GM12873 (cell line): ENCODE measurements around the gene CTTNBP2.

Source experiments
- CTCF ChIP-seq: IDR thresholded peaks from 2 replicates; pipeline ENCODE4 v1.5.1; 2012; ENCODE audit warnings: low read depth, mild to moderate bottlenecking, moderate library complexity, low read length, control low read depth; ENCODE audit not compliant: insufficient read depth; ENCODE audit errors: missing control alignments

CTTNBP2 gene

DNA sequence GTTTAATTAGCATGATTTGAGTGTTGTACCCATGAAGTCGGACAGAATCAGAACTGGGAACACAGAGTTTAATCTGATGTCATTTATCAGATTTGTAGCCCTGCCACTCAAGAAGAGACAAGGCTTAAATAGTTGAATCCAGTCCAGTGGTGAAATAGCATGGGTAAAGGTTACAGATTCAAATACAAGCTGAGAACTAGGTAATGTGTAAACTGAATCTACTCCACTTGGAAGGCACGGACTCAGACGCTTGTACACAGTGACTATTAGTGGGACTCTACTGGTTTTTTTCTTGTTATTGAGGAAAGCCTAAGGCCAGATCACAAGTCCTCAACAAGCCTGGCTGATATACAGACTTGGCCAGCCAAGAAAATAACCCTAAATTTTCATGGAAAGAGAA, 142.9 kb downstream of the CTTNBP2 start:
- TF ChIP-seq CTCF = no peak

DNA sequence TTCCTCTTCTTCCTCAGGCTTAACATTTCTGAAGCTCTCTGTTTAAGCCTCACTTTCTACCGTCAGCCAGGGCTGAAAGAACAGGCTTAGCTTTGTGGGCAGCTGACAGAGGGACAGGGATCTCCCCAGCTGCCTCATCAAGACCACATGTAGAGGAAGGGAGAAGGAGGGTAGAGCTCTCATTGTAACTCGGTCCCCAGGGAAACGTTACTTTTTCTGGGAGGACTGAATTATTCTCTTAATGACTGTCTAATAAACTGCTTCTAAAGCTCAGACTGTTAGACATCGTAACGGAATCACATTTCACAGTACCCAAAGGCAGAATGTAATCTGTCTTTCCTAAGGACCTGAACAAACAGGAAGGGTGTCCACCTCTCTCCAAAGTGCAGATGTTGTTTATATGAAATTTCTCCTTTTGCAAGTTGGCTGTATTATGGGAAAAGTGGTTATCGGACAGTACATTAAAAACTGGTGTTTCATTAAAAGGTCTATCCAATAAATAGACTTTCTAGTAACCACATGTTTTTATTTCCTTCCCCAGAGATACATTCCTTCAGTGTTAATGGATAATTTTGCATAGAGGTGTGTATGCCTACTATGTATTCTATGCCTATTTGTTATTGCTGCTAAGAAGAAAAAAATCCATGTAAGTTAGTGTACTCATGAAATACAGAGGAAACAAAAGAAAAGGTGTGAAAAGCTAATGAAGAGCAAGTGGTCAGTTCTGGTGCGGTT, 144.2 kb downstream of the CTTNBP2 start:
- TF ChIP-seq CTCF = no peak

DNA sequence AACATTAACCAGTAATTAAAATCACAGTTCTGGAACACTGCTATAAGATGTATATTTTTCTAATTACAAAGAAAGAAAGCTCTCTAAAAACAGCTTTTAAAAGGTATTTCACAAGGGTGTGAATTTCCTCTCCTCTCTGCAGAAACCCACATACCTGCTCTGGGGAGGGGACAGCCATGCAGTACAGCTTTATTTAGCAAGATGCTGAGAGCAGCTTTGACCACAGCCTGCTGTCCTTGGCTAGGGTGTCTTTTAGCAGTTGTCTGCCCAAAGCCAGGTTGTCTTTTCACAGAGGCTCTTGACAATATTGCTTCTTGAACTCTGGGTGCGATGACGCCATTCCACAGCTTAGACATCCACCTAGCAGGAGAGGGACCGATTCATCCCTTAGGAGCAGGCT, 148.3 kb downstream of the CTTNBP2 start:
- TF ChIP-seq CTCF = no peak

DNA sequence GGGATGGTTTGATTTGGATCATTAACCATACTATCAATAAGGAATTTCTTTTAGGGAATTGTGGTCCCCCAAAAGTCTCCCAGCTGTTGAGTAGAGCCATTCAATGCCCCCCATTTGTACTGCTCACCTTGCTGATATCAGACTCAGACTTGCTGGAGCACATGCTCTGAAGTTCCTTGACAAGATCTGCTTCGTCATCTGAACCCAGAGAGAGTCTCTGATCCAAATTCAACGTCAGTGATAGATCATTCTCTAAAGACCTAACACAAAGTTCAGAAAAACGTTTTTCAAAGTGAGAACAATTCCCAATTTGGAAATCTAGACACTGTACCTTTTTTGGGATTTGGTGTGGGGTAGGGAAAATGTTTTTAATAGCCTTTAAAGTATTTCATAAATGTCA, 153.9 kb downstream of the CTTNBP2 start:
- no peak for TF ChIP-seq CTCF

GRCh38 chr7:117718116-117718835, 155.0 kb downstream of the CTTNBP2 start:
- TF ChIP-seq CTCF = no peak

GRCh38 chr7:117717357-117717756, 155.9 kb downstream of the CTTNBP2 start:
- no peak for TF ChIP-seq CTCF

DNA sequence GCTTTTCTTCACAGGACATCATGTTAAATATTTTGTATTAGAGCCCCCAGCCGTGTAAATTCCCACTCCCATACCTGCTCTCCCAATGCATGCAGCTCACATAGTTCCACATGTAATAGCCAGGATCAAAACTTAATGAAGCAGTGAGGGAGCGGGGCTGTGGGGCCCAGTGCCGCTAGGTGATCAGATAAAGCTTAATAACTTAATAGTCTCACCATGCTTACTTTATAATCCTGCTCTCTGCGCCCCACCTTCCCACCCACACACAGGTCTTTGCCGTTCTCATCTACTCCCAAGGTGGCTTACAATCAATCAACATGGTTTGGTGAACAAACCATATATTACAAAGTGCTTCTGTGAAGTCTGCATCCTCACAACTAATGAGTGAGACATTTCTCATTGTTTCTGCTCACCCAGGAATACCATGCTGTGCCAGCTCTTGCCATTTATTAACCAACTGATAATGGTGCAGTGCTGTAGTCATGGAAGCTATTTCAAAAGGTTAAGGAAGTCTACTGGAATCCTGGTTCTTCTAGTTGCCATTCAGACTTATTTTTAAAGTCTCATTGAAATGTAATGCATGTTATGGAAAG, 156.4 kb downstream of the CTTNBP2 start:
- no peak for TF ChIP-seq CTCF
